Gastrocnemius medialis (tissue), 4 donors: ENCODE data around the gene PCDHB7. TPM values are rescaled to one million over a fixed set of nuclear protein-coding genes. Genes with fewer than 3 reads are reported as not detected.
"Not testable (repeated sequence)": the region's sequence is repeated elsewhere in the genome, so short reads cannot be mapped to it uniquely, and the experiment has no call there.

Experiments
- ATAC-seq, 2 donors: fragments of 150-250 bp; one replicate each; pipeline ENCODE4 v1.9.1; 2016
- DNase-seq, 2 donors: peaks; one replicate each; pipeline ENCODE4 v3.0.0-alpha.2; 2019
- H3K27ac ChIP-seq, 4 donors: fragments of 200-600 bp; sonication (generic); 1 replicate in 1 of 4; 2 replicates in 3 of 4; pipeline ENCODE4 v1.5.1; 2016 to 2018; ENCODE audit warnings: mild to moderate bottlenecking in 2 of 4, moderate library complexity in 1 of 4
- H3K27me3 ChIP-seq, 3 donors: fragments of 200-600 bp; sonication (generic) in 2 of 3; 1 replicate in 1 of 3; 2 replicates in 2 of 3; pipeline versions ENCODE4 v1.5.1 to v1.6.0; 2016 to 2019; ENCODE audit warnings: mild to moderate bottlenecking in 1 of 3, moderate library complexity in 1 of 3
- H3K36me3 ChIP-seq, 2 donors: fragments of 200-600 bp; sonication (generic) in 1 of 2; one replicate each; pipeline ENCODE4 v1.5.1; 2017 to 2018
- H3K4me1 ChIP-seq, 2 donors: fragments of 200-600 bp; sonication (generic) in 1 of 2; one replicate each; pipeline ENCODE4 v1.5.1; 2016 to 2017; ENCODE audit warnings: mild to moderate bottlenecking in 2 of 2
- H3K4me3 ChIP-seq, 4 donors: fragments of 200-600 bp; sonication (generic) in 3 of 4; 1 replicate in 1 of 4; 2 replicates in 3 of 4; pipeline ENCODE4 v1.5.1; 2016 to 2019; ENCODE audit warnings: mild to moderate bottlenecking in 2 of 4
- H3K9me3 ChIP-seq, 3 donors: fragments of 200-600 bp; sonication (generic) in 2 of 3; 1 replicate in 1 of 3; 2 replicates in 2 of 3; pipeline ENCODE4 v1.5.1; 2016 to 2019
- CTCF ChIP-seq, 5 experiments: fragments of 450-650 bp in 3 of 5; fragments of 200-600 bp in 2 of 5; sonication (generic) in 2 of 5; IDR thresholded peaks in 4 of 5; conservative IDR thresholded peaks in 1 of 5; 1 replicate in 4 of 5; 2 replicates in 1 of 5; pipeline ENCODE4 v1.5.1; 2016 to 2019; ENCODE audit warnings: antibody characterized with exemption in 5 of 5, mild to moderate bottlenecking in 3 of 5, moderate library complexity in 3 of 5
- POLR2A ChIP-seq, 2 donors: fragments of 450-650 bp; IDR thresholded peaks; one replicate each; pipeline ENCODE4 v1.6.1; 2017; ENCODE audit warnings: antibody characterized with exemption in 2 of 2, mild to moderate bottlenecking in 2 of 2, moderate library complexity in 2 of 2
- in situ Hi-C, 4 donors: fragments of 200-750 bp; cut with MboI; loops; one replicate each; pipeline versions ENCODE4 v1.15.0 to v1.8.0; 2017; ENCODE audit warnings: low sequenced_read_pairs in 4 of 4
- intact Hi-C: fragments of 100-400 bp; cut with DNase I; formaldehyde crosslinking; loops from one replicate; pipeline ENCODE4 v1.15.1; 2023; ENCODE audit warnings: low total_unique reads
- total RNA-seq, 4 donors: library from RNA; depleted of rRNA; stranded (reverse); fragments of >200 nt; gene quantifications; one replicate each; pipeline versions ENCODE4 v1.1.0 to v1.2.3, GENCODE V29; 2016

Gene PCDHB7
- total RNA-seq, 4 donors from 2014 or later: 0.07 to 0.75 (median 0.20) TPM

DNA sequence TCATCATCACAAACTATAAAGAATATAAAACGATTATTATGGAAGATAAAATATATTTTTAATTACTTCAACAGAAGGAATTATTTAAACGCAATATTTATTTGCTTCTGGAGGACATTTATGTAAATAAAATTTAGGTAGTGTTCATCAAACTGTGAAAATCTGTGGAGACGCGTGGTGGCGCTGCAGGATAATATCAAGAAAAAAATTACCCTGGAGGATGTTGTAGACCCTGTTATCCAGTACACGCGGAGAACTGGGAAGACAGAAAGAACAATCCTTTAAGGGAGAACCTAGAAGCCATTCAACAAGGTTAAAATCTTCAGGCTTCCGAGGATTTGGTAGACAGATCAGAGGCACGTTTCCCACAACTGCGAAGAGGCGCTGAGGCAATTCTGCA is 36.0 kb downstream of the PCDHB7 start, which contains the start of gene PCDHB12:
Gene PCDHB12, plus strand, starts transcription at position 242 of the 400 bp plus-strand sequence. CDS start 189 bp downstream, outside the sequence.
- Histone ChIP-seq H3K27ac (no peak within 1 kb of the TSS), H3K4me3 (peak within 1 kb of the TSS in 1 of 4 donors; percentile 27), H3K4me1 (no peaks in the 10 kb centered on the region), H3K36me3 (no peaks in the 10 kb centered on the region), H3K27me3 (peaks cover 0 to 14% (median 11%) of the 10 kb centered on the region in 3 donors), H3K9me3 (peaks cover 0 to 13% (median 0%) of the 10 kb centered on the region in 3 donors)
- in situ Hi-C loops (loop anchor here in 2 of 4 donors (25.0 kb wide), 1 partner anchor 354 kb away; no protein-coding TSS in a partner anchor), intact Hi-C loops (no loop called here)
- TF ChIP-seq CTCF (IDR thresholded peaks at IDR 0.05 in 4 of 5, conservative IDR thresholded peaks at IDR 0.05 in 1 of 5) (no peak), POLR2A (IDR thresholded peaks at IDR 0.05) (no peak)
- no peak for ATAC-seq
- no peak for DNase-seq

DNA sequence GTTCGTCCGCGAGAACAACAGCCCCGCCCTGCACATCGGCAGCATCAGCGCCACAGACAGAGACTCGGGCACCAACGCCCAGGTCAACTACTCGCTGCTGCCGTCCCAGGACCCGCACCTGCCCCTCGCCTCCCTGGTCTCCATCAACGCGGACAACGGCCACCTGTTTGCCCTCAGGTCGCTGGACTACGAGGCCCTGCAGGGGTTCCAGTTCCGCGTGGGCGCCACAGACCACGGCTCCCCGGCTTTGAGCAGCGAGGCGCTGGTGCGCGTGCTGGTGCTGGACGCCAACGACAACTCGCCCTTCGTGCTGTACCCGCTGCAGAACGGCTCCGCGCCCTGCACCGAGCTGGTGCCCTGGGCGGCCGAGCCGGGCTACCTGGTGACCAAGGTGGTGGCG is 37.8 kb downstream of the PCDHB7 start:
- Histone ChIP-seq H3K27me3 (peaks cover 0 to 14% (median 11%) of the 10 kb centered on the region in 3 donors), H3K9me3 (peaks cover 0 to 13% (median 2%) of the 10 kb centered on the region in 3 donors)
- H3K4me1 ChIP-seq, ATAC-seq, intact Hi-C loops, H3K36me3 ChIP-seq, DNase-seq, H3K4me3 ChIP-seq, H3K27ac ChIP-seq: not testable (repeated sequence)
- in situ Hi-C loops: loop anchor here in 2 of 4 donors (25.0 kb wide), 1 partner anchor 352 kb away; no protein-coding TSS in a partner anchor

DNA sequence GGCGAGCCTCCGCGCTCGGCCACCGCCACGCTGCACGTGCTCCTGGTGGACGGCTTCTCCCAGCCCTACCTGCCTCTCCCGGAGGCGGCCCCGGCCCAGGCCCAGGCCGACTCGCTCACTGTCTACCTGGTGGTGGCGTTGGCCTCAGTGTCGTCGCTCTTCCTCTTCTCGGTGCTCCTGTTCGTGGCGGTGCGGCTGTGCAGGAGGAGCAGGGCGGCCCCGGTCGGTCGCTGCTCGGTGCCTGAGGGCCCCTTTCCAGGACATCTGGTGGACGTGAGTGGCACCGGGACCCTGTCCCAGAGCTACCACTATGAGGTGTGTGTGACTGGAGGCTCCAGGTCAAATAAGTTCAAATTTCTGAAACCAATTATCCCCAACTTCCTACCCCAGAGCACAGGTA is 38.4 kb downstream of the PCDHB7 start:
- H3K4me1 ChIP-seq, H3K36me3 ChIP-seq, H3K27ac ChIP-seq, H3K4me3 ChIP-seq, intact Hi-C loops, ATAC-seq, DNase-seq: not testable (repeated sequence)
- in situ Hi-C loops: loop anchor here in 2 of 4 donors (25.0 kb wide), 1 partner anchor 351 kb away; no protein-coding TSS in a partner anchor
- H3K9me3 ChIP-seq: peaks cover 0 to 13% (median 3%) of the 10 kb centered on the region in 3 donors
- H3K27me3 ChIP-seq: peaks cover 0 to 14% (median 11%) of the 10 kb centered on the region in 3 donors

GRCh38 chr5:141213656-141214339 is 41.4 kb downstream of the PCDHB7 start, which contains the start of gene PCDHB13:
PCDHB13 (plus strand) TSS chr5:141213919; CDS start chr5:141214124, 205 bp downstream.
- H3K36me3 ChIP-seq, H3K27ac ChIP-seq, intact Hi-C loops, H3K4me1 ChIP-seq, H3K4me3 ChIP-seq: not testable (repeated sequence)
- peaks cover under 1 to 11% (median 5%) of the 10 kb centered on the region in 3 donors for H3K27me3 ChIP-seq
- in situ Hi-C loops: loop anchor here in 2 of 4 donors (25.0 kb wide), 1 partner anchor 349 kb away; no protein-coding TSS in a partner anchor
- DNase-seq (peak in 1 of 2 donors; percentile 25), ATAC-seq (peak in 1 of 2 donors; percentile 36)
- peaks cover 0 to 19% (median 3%) of the 10 kb centered on the region in 3 donors for H3K9me3 ChIP-seq

DNA sequence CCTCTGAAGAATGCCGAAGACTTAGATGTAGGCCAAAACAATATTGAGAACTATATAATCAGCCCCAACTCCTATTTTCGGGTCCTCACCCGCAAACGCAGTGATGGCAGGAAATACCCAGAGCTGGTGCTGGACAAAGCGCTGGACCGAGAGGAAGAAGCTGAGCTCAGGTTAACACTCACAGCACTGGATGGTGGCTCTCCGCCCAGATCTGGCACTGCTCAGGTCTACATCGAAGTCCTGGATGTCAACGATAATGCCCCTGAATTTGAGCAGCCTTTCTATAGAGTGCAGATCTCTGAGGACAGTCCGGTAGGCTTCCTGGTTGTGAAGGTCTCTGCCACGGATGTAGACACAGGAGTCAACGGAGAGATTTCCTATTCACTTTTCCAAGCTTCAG is 42.1 kb downstream of the PCDHB7 start:
- H3K4me1 ChIP-seq, H3K27ac ChIP-seq, H3K36me3 ChIP-seq, ATAC-seq, H3K27me3 ChIP-seq, H3K4me3 ChIP-seq, DNase-seq, intact Hi-C loops: not testable (repeated sequence)
- in situ Hi-C loops: loop anchor here in 2 of 4 donors (25.0 kb wide), 1 partner anchor 348 kb away; no protein-coding TSS in a partner anchor
- H3K9me3 ChIP-seq: peaks cover 0 to 18% (median 3%) of the 10 kb centered on the region in 3 donors

GRCh38 chr5:141215504-141215903 is 43.1 kb downstream of the PCDHB7 start:
- ATAC-seq, H3K36me3 ChIP-seq, H3K4me3 ChIP-seq, H3K27me3 ChIP-seq, DNase-seq, H3K4me1 ChIP-seq, intact Hi-C loops, H3K27ac ChIP-seq: not testable (repeated sequence)
- in situ Hi-C loops: loop anchor here in 2 of 4 donors (25.0 kb wide), 1 partner anchor 347 kb away; no protein-coding TSS in a partner anchor
- H3K9me3 ChIP-seq: peaks cover 0 to 18% (median 3%) of the 10 kb centered on the region in 3 donors

DNA sequence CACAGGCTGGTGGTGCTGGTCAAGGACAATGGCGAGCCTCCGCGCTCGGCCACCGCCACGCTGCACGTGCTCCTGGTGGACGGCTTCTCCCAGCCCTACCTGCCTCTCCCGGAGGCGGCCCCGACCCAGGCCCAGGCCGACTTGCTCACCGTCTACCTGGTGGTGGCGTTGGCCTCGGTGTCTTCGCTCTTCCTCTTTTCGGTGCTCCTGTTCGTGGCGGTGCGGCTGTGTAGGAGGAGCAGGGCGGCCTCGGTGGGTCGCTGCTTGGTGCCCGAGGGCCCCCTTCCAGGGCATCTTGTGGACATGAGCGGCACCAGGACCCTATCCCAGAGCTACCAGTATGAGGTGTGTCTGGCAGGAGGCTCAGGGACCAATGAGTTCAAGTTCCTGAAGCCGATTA is 43.6 kb downstream of the PCDHB7 start:
- H3K27ac ChIP-seq: not testable (repeated sequence)

More for the DNA sequence above, 43.6 kb downstream of the PCDHB7 start:
- H3K4me1 ChIP-seq, H3K27me3 ChIP-seq, ATAC-seq, intact Hi-C loops, H3K36me3 ChIP-seq, H3K4me3 ChIP-seq, DNase-seq: not testable (repeated sequence)
- in situ Hi-C loops: loop anchor here in 2 of 4 donors (25.0 kb wide), 1 partner anchor 346 kb away; no protein-coding TSS in a partner anchor
- H3K9me3 ChIP-seq: peaks cover 0 to 15% (median 3%) of the 10 kb centered on the region in 3 donors
